Loucy (cell line): ENCODE data around the gene TMEM248.

Experiments used
- CTCF ChIP-seq: fragments of 200-600 bp; sonication (generic); conservative IDR thresholded peaks from 2 replicates; pipeline ENCODE4 v1.5.1; 2014; ENCODE audit warnings: mild to moderate bottlenecking, antibody characterized with exemption, low read length
- EZH2phosphoT487 ChIP-seq: fragments of 200-600 bp; IDR thresholded peaks from 2 replicates; pipeline ENCODE4 v1.6.1; 2018; ENCODE audit warnings: antibody characterized with exemption, mild to moderate bottlenecking, moderate library complexity, borderline replicate concordance

- TF ChIP-seq CTCF: no peak
- no peak for TF ChIP-seq EZH2phosphoT487
Measured at GRCh38 chr7:66950763-66951162, 29.7 kb downstream of the TMEM248 start.
